ENCODE results near the gene SMYD3. TPM values are rescaled to one million over a fixed set of nuclear protein-coding genes. Genes with fewer than 3 reads are reported as not detected.

Gene SMYD3
- total and polyA plus RNA-seq, 9 donors = 10.8 to 24.0 (median 13.7) TPM

DNA sequence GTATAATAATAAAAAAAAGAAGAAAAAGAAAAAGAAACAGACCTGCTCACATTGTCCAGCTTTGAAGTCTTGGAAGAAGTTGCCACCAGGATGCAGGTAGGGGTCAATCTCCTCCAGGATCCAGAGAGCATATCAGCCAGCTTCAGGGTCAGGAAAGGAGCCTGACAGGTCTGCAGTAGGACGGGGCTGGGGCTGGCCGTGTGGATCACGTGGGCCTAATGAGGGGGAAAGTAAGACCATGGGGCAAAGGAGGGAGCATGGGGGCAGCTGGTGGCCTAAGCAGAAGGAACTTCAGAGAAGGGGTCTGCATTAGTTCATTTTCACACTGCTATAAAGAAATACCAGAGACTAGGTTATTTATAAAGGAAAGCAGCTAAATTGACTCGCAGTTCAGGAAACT lies 19.3 kb upstream of the SMYD3 start:
- H3K27me3 ChIP-seq = no peaks in the 10 kb centered on the region
- H3K4me3 ChIP-seq = no peak overlapping the region
- TF ChIP-seq EP300 (IDR thresholded peaks at IDR 0.05) = no peak
- TF ChIP-seq POLR2A (IDR thresholded peaks at IDR 0.05) = no peak
- TF ChIP-seq, protein P1, sequence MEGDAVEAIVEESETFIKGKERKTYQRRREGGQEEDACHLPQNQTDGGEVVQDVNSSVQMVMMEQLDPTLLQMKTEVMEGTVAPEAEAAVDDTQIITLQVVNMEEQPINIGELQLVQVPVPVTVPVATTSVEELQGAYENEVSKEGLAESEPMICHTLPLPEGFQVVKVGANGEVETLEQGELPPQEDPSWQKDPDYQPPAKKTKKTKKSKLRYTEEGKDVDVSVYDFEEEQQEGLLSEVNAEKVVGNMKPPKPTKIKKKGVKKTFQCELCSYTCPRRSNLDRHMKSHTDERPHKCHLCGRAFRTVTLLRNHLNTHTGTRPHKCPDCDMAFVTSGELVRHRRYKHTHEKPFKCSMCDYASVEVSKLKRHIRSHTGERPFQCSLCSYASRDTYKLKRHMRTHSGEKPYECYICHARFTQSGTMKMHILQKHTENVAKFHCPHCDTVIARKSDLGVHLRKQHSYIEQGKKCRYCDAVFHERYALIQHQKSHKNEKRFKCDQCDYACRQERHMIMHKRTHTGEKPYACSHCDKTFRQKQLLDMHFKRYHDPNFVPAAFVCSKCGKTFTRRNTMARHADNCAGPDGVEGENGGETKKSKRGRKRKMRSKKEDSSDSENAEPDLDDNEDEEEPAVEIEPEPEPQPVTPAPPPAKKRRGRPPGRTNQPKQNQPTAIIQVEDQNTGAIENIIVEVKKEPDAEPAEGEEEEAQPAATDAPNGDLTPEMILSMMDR (IDR thresholded peaks at IDR 0.05) = no peak
- intact Hi-C loops (cut with DNase I) = no loop called here
- no peaks in the 10 kb centered on the region for H3K36me3 ChIP-seq
- H3K27ac ChIP-seq = no peak overlapping the region
- no peaks in the 10 kb centered on the region for H3K4me1 ChIP-seq (ENCODE audit: insufficient read depth)
- 70 to 86% (median 71%) methylated on average over 4 of the region's 4 CpGs for WGBS, 3 donors
- H3K9me3 ChIP-seq = peaks cover 0 to 5% of the 10 kb centered on the region in 2 donors
- no peak for DNase-seq

DNA sequence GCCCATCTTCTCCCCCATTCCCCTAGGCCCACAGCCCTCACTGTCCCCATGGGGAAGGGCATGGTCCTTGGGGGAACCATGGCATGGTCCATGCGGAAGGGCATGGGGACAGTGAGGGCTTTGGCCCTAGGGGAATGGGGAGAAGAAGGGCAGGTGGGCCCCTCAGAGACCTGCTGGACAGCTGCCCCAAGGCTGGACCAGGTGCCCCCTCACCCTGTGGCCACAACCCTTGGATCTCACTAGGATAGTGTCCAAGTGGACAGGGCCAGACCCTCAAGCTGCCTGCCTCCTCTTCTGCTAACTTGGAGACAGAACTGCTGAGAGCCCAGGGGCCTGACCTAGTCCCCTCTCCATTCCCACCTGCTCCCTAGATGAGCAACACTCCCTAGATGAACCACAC lies 12.4 kb upstream of the SMYD3 start:
- Histone ChIP-seq H3K36me3 (no peaks in the 10 kb centered on the region), H3K27ac (no peak overlapping the region), H3K27me3 (no peaks in the 10 kb centered on the region), H3K9me3 (no peaks in the 10 kb centered on the region), H3K4me3 (no peak overlapping the region), H3K4me1 (ENCODE audit: insufficient read depth) (no peaks in the 10 kb centered on the region)
- TF ChIP-seq POLR2A (IDR thresholded peaks at IDR 0.05) (no peak), EP300 (IDR thresholded peaks at IDR 0.05) (no peak)
- TF ChIP-seq, protein P1 (IDR thresholded peaks at IDR 0.05) = no peak
- DNase-seq = no peak
- intact Hi-C loops (cut with DNase I) = loop anchor here in 1 of 4 donors (10.0 kb wide), 1 partner anchor 175 kb away; no protein-coding TSS in a partner anchor
- WGBS, 3 donors = 100% methylated on average over 1 of the region's 1 CpG; no CpG with 5 or more reads in 1 of the 3 donors

DNA sequence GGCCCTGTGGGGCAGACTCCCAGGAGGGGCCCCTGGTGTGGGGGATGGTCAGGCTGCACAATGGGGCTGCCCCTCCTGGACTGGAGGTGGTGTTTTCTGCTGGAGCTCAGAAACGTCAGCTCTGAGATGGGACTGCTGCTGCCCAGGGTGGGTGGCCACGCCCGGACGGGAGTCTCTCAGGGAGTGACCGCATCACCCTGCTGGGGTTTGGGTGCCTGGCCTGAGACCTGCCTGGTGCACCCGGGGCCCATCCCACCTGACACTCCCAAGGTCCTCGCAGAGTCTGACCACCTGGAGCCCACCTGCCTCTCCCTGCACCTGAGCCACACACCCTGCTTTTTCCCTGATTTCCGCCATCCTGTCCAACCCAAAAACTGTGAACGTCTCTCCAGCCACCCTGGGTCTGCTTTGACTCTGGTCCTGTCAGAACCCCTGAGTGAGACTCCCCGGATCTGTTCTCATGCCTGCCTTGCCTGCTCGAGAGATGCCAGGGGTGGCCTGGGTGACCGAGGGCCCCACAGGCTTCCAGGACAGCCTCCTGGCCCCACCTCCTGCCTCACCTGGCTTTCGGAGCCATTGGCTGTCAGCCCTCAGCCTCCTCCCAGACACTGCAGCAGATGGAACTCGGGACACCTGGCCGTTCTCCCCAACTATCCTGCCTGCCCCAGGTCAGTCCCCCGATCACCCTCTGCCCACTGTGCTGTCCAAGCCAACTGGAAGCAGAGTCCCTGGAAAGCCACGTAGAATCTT lies 11.6 kb upstream of the SMYD3 start:
- Histone ChIP-seq H3K4me3 (no peak overlapping the region), H3K4me1 (ENCODE audit: insufficient read depth) (no peaks in the 10 kb centered on the region), H3K27me3 (no peaks in the 10 kb centered on the region), H3K9me3 (no peaks in the 10 kb centered on the region), H3K27ac (no peak overlapping the region), H3K36me3 (no peaks in the 10 kb centered on the region)
- 83 to 89% (median 84%) methylated on average over 17 of the region's 17 CpGs for WGBS, 3 donors
- intact Hi-C loops (cut with DNase I) = loop anchor here in 1 of 4 donors (10.0 kb wide), 1 partner anchor 176 kb away; no protein-coding TSS in a partner anchor
- no peak for TF ChIP-seq EP300 (IDR thresholded peaks at IDR 0.05)
- TF ChIP-seq, protein P1 (IDR thresholded peaks at IDR 0.05) = no peak
- TF ChIP-seq POLR2A (IDR thresholded peaks at IDR 0.05) = no peak
- DNase-seq = no peak

DNA sequence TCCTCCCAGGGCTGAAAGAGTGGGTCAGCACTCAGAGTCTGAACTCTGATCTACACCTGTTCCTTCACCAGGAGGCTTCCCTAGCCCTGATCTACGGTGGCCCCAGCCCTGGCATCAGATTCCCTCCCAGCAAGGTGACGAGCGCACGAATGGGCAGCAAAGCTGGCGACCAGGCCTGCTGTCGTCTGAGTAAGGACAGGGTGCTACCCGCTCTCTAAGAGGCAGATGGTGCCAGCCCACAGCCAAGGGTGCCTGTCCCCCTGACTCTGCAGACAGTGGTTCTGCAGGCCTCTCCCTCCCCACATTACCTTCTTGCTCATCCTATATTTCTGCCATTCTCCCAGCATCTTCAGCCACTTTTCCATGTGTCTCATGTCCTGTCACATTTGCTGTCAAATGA lies 10.3 kb upstream of the SMYD3 start:
- Histone ChIP-seq H3K9me3 (no peaks in the 10 kb centered on the region), H3K27me3 (no peaks in the 10 kb centered on the region), H3K4me1 (ENCODE audit: insufficient read depth) (no peaks in the 10 kb centered on the region), H3K4me3 (no peak overlapping the region), H3K27ac (no peak overlapping the region), H3K36me3 (no peaks in the 10 kb centered on the region)
- TF ChIP-seq POLR2A (IDR thresholded peaks at IDR 0.05) (no peak), EP300 (IDR thresholded peaks at IDR 0.05) (no peak)
- TF ChIP-seq, protein P1 (IDR thresholded peaks at IDR 0.05) = no peak
- intact Hi-C loops (cut with DNase I) = loop anchor here in 1 of 4 donors (10.0 kb wide), 1 partner anchor 177 kb away; no protein-coding TSS in a partner anchor
- 77 to 82% (median 81%) methylated on average over 7 of the region's 7 CpGs for WGBS, 3 donors
- DNase-seq = no peak
